Measurements from ENCODE around the gene PLAAT2.
"Not testable (repeated sequence)": the region's sequence is repeated elsewhere in the genome, so short reads cannot be mapped to it uniquely, and the experiment has no call there.

Gene PLAAT2

GRCh38 chr11:63563201-63564055 lies at the start of gene PLAAT2:
PLAAT2 (minus strand) TSS chr11:63563379; CDS start chr11:63563324, 55 bp downstream.
- DNase-seq: no peak

GRCh38 chr11:63612181-63612580 lies 49.0 kb upstream of the PLAAT2 start:
- DNase-seq: no peak

- no peak for DNase-seq
Measured at GRCh38 chr11:63611395-63611747, 48.2 kb upstream of the PLAAT2 start.

- DNase-seq: no peak
Measured at GRCh38 chr11:63610604-63611394, 47.6 kb upstream of the PLAAT2 start.

- no peak for DNase-seq
Measured at GRCh38 chr11:63609971-63610580, 46.9 kb upstream of the PLAAT2 start.

- DNase-seq: no peak
Measured at GRCh38 chr11:63609536-63609935, 46.4 kb upstream of the PLAAT2 start.

- DNase-seq: no peak
Measured at GRCh38 chr11:63608353-63609345, 45.5 kb upstream of the PLAAT2 start.

GRCh38 chr11:63603180-63603518 lies 40.0 kb upstream of the PLAAT2 start:
- no peak for DNase-seq

GRCh38 chr11:63602290-63603179 lies 39.4 kb upstream of the PLAAT2 start:
- not testable (repeated sequence) for DNase-seq

GRCh38 chr11:63599211-63600122 lies 36.3 kb upstream of the PLAAT2 start:
- peak; percentile 80 for DNase-seq

GRCh38 chr11:63598556-63598955 lies 35.4 kb upstream of the PLAAT2 start:
- no peak for DNase-seq

- DNase-seq: no peak
Measured at GRCh38 chr11:63595296-63595695, 32.1 kb upstream of the PLAAT2 start.

GRCh38 chr11:63592975-63593395 lies 29.8 kb upstream of the PLAAT2 start:
- DNase-seq: no peak

GRCh38 chr11:63590024-63590788 lies 27.0 kb upstream of the PLAAT2 start:
- DNase-seq: no peak

GRCh38 chr11:63589000-63589399 lies 25.8 kb upstream of the PLAAT2 start:
- no peak for DNase-seq

GRCh38 chr11:63586451-63587166 lies 23.4 kb upstream of the PLAAT2 start:
- DNase-seq: no peak

GRCh38 chr11:63583357-63583677 lies 20.1 kb upstream of the PLAAT2 start:
- DNase-seq: no peak

- not testable (repeated sequence) for DNase-seq
Measured at GRCh38 chr11:63581224-63581623, 18.0 kb upstream of the PLAAT2 start.

- not testable (repeated sequence) for DNase-seq
Measured at GRCh38 chr11:63578882-63579281, 15.7 kb upstream of the PLAAT2 start.
